ENCODE results near the gene TIPARP.

TIPARP gene

GRCh38 chr3:156723182-156723619 lies 48.8 kb downstream of the TIPARP start:
- no peak overlapping the region for H2AFZ ChIP-seq (ENCODE audit: low read length)
- H3K27me3 ChIP-seq (ENCODE audit: insufficient read depth, low read length), result no peaks in the 10 kb centered on the region
- peaks cover 11% of the 10 kb centered on the region for H3K4me1 ChIP-seq (ENCODE audit: insufficient read depth, low read length, severe bottlenecking)
- H3K4me3 ChIP-seq (ENCODE audit: low read depth, low read length, poor library complexity, severe bottlenecking), result no peak overlapping the region
- no peaks in the 10 kb centered on the region for H3K79me2 ChIP-seq (ENCODE audit: insufficient read depth, low read length)
- TF ChIP-seq CTCF (IDR thresholded peaks at IDR 0.05; ENCODE audit: low read length) (no peak), EZH2 (IDR thresholded peaks at IDR 0.05; ENCODE audit: borderline replicate concordance, low read length) (no peak)
- no peaks in the 10 kb centered on the region for H3K9me3 ChIP-seq (ENCODE audit: low read length)
- H3K9me2 ChIP-seq (ENCODE audit: low read depth, low read length), result no peaks in the 10 kb centered on the region
- no peak overlapping the region for H3K27ac ChIP-seq (ENCODE audit: low read depth, low read length, poor library complexity, severe bottlenecking)
- H3F3A ChIP-seq (ENCODE audit: insufficient read depth, low read length), result no peaks in the 10 kb centered on the region
- no peak overlapping the region for H3K4me2 ChIP-seq (ENCODE audit: low read length)
- H3K9ac ChIP-seq (ENCODE audit: low read length), result no peak overlapping the region
- no peaks in the 10 kb centered on the region for H4K20me1 ChIP-seq (ENCODE audit: insufficient read depth, low read length)
- no peaks in the 10 kb centered on the region for H3K36me3 ChIP-seq (ENCODE audit: insufficient read depth, low read length)

- Histone ChIP-seq H3K27ac (ENCODE audit: low read depth, low read length, poor library complexity, severe bottlenecking) (no peak overlapping the region), H3K9me2 (ENCODE audit: low read depth, low read length) (no peaks in the 10 kb centered on the region), H3K4me3 (ENCODE audit: low read depth, low read length, poor library complexity, severe bottlenecking) (no peak overlapping the region), H3K36me3 (ENCODE audit: insufficient read depth, low read length) (no peaks in the 10 kb centered on the region), H3K4me2 (ENCODE audit: low read length) (no peak overlapping the region), H3K4me1 (ENCODE audit: insufficient read depth, low read length, severe bottlenecking) (peaks cover 34% of the 10 kb centered on the region), H2AFZ (ENCODE audit: low read length) (no peak overlapping the region), H3F3A (ENCODE audit: insufficient read depth, low read length) (no peaks in the 10 kb centered on the region), H3K9me3 (ENCODE audit: low read length) (no peaks in the 10 kb centered on the region), H3K79me2 (ENCODE audit: insufficient read depth, low read length) (no peaks in the 10 kb centered on the region), H4K20me1 (ENCODE audit: insufficient read depth, low read length) (no peaks in the 10 kb centered on the region), H3K27me3 (ENCODE audit: insufficient read depth, low read length) (no peaks in the 10 kb centered on the region), H3K9ac (ENCODE audit: low read length) (no peak overlapping the region)
- TF ChIP-seq CTCF (IDR thresholded peaks at IDR 0.05; ENCODE audit: low read length), result no peak
- TF ChIP-seq EZH2 (IDR thresholded peaks at IDR 0.05; ENCODE audit: borderline replicate concordance, low read length), result no peak
Measured at GRCh38 chr3:156725682-156726081, 51.3 kb downstream of the TIPARP start.

- no peaks in the 10 kb centered on the region for H3F3A ChIP-seq (ENCODE audit: insufficient read depth, low read length)
- H3K36me3 ChIP-seq (ENCODE audit: insufficient read depth, low read length), result no peaks in the 10 kb centered on the region
- no peak overlapping the region for H3K4me2 ChIP-seq (ENCODE audit: low read length)
- no peak overlapping the region for H2AFZ ChIP-seq (ENCODE audit: low read length)
- no peaks in the 10 kb centered on the region for H4K20me1 ChIP-seq (ENCODE audit: insufficient read depth, low read length)
- H3K27me3 ChIP-seq (ENCODE audit: insufficient read depth, low read length), result no peaks in the 10 kb centered on the region
- H3K27ac ChIP-seq (ENCODE audit: low read depth, low read length, poor library complexity, severe bottlenecking), result no peak overlapping the region
- H3K9me2 ChIP-seq (ENCODE audit: low read depth, low read length), result no peaks in the 10 kb centered on the region
- H3K79me2 ChIP-seq (ENCODE audit: insufficient read depth, low read length), result no peaks in the 10 kb centered on the region
- TF ChIP-seq EZH2 (IDR thresholded peaks at IDR 0.05; ENCODE audit: borderline replicate concordance, low read length) (no peak), CTCF (IDR thresholded peaks at IDR 0.05; ENCODE audit: low read length) (no peak)
- peaks cover 34% of the 10 kb centered on the region for H3K4me1 ChIP-seq (ENCODE audit: insufficient read depth, low read length, severe bottlenecking)
- H3K9me3 ChIP-seq (ENCODE audit: low read length), result no peaks in the 10 kb centered on the region
- H3K4me3 ChIP-seq (ENCODE audit: low read depth, low read length, poor library complexity, severe bottlenecking), result no peak overlapping the region
- H3K9ac ChIP-seq (ENCODE audit: low read length), result no peak overlapping the region
Measured at GRCh38 chr3:156726456-156726855, 52.1 kb downstream of the TIPARP start.

Measured in OCI-LY1 (cell line).